OCI-LY7 (cell line): ENCODE results near the gene SLC19A1.

Experiments used
- CTCF ChIP-seq: fragments of 200-600 bp; sonication (generic); conservative IDR thresholded peaks from 2 replicates; pipeline ENCODE4 v1.5.1; 2014; ENCODE audit warnings: mild to moderate bottlenecking, antibody characterized with exemption, low read length, moderate library complexity, mixed read lengths
- EZH2phosphoT487 ChIP-seq: fragments of 200-600 bp; sonication (generic); IDR thresholded peaks from 2 replicates; pipeline ENCODE4 v1.6.1; 2018; ENCODE audit warnings: low read depth, borderline replicate concordance, mild to moderate bottlenecking, mixed run types, antibody characterized with exemption, low read length, moderate library complexity, mixed read lengths

DNA sequence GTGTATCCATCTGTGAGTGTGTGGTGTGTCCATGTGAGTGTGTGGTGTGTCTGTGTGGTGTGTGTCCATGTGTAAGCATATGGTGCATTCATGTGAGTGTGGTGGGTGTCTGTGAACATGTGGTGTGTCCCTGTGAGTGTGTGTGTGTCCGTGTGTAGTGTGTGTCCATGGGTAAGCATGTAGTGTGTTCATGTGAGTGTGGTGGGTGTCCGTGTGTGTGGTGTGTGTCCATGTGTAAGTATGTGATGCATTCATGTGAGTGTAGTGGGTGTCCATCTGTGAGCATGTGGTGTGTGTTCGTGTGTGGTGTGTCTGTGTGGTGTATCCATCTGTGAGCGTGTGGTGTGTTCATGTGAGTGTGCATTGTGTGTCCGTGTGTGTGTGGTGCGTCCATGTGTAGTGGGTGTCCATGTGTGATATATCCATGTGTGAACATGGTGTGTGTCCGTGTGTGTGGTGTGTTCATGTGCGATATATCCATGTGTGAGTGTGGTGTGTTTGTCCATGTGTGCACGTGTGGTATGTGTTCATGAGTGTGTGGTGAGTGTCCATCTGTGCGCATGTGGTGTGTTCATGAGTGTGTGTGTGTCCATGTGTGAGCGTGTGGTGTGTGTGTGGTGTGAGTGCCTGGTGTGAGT lies 12.3 kb downstream of the SLC19A1 start:
- no peak for TF ChIP-seq CTCF
- no peak for TF ChIP-seq EZH2phosphoT487
